NB4 (cell line): ENCODE results near the gene IL36B.

Source experiments
- DNase-seq: peaks from one replicate; pipeline ENCODE4 v3.0.0; 2010; ENCODE audit warnings: low read depth
- H3K4me3 ChIP-seq: one replicate; pipeline ENCODE4 v1.5.1; 2011; ENCODE audit warnings: mild to moderate bottlenecking, low read depth, low read length, moderate library complexity
- MYC ChIP-seq: IDR thresholded peaks from 2 replicates; pipeline ENCODE4 v1.6.1; 2011; ENCODE audit warnings: low read depth, low read length
- POLR2A ChIP-seq: IDR thresholded peaks from 2 replicates; pipeline ENCODE4 v1.6.1; 2011; ENCODE audit warnings: mild to moderate bottlenecking; ENCODE audit not compliant: insufficient read length; ENCODE audit errors: extremely low read depth
- TF ChIP-seq, protein P1 (sequence below): IDR thresholded peaks from 2 replicates; pipeline ENCODE4 v1.6.1; 2011; ENCODE audit warnings: low read depth, low read length
- TF ChIP-seq, protein P2 (sequence below): IDR thresholded peaks from one replicate; pipeline ENCODE4 v1.5.1; 2012; ENCODE audit warnings: low read depth, low read length

IL36B gene

DNA sequence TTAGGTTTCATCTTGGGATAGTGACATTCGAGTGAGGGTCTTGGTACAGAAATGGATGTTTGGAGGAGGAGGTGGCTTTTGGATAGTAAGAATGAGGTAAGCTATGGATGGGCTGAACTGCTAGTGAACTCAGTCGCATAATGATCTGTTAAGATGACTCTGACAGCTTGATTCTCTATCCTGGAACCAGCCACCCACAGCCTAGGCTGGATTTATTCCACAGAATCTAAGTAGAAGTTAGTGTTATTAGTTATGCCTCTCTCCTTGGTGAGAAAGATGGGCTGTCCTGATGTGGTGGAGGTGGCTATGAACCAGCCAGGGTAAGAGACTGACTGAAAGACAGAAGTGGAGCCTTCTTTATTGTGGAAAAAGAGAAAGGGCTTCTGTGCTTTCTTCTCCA, 25.0 kb downstream of the IL36B start:
- TF ChIP-seq POLR2A (no peak), MYC (no peak)
- TF ChIP-seq, protein P1, sequence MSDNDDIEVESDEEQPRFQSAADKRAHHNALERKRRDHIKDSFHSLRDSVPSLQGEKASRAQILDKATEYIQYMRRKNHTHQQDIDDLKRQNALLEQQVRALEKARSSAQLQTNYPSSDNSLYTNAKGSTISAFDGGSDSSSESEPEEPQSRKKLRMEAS: no peak
- TF ChIP-seq, protein P2, sequence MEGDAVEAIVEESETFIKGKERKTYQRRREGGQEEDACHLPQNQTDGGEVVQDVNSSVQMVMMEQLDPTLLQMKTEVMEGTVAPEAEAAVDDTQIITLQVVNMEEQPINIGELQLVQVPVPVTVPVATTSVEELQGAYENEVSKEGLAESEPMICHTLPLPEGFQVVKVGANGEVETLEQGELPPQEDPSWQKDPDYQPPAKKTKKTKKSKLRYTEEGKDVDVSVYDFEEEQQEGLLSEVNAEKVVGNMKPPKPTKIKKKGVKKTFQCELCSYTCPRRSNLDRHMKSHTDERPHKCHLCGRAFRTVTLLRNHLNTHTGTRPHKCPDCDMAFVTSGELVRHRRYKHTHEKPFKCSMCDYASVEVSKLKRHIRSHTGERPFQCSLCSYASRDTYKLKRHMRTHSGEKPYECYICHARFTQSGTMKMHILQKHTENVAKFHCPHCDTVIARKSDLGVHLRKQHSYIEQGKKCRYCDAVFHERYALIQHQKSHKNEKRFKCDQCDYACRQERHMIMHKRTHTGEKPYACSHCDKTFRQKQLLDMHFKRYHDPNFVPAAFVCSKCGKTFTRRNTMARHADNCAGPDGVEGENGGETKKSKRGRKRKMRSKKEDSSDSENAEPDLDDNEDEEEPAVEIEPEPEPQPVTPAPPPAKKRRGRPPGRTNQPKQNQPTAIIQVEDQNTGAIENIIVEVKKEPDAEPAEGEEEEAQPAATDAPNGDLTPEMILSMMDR: no peak
- no peak for DNase-seq
- H3K4me3 ChIP-seq: no peak overlapping the region

DNA sequence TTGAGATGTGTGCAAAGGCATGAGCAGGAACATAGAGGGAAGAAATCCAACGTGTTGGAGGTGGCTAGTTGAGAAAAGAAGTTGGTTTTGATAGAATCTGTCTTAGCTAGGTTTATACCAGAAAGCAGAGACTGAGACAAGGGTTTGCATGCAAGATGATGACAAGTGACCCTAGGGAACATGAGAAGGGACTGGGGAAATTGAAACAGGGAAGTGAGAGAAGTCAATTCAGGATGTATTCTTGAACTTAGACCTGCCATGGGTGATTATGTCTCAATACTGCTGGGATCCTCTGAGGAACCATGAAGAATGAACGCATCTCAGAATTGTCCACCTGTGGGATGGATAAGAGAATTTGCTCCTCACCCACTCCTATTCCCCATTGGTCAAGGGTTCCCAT, 26.9 kb downstream of the IL36B start:
- no peak overlapping the region for H3K4me3 ChIP-seq
- TF ChIP-seq POLR2A (no peak), MYC (no peak)
- TF ChIP-seq, protein P1: no peak
- TF ChIP-seq, protein P2: no peak
- peak; percentile 40 for DNase-seq

DNA sequence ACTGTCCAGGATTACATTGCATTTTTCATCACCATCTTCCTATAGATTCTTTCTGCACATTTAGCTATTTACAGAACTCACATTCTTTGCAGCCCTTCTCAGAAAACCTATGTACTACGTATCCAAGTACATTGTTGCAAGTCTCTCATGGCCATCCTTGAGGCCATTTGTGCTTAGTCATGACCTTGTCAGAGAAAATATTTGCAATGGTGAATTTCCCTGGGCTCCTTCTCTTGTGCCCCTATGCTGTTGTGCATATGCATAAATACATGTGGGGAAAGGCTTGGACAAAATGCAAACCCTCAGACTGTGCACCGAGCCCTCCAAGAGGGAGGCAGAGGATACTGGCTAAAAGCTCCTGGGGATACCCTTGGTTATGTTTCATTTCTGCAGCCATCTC, 27.9 kb downstream of the IL36B start:
- no peak overlapping the region for H3K4me3 ChIP-seq
- TF ChIP-seq MYC (no peak), POLR2A (no peak)
- TF ChIP-seq, protein P2: no peak
- TF ChIP-seq, protein P1: no peak
- no peak for DNase-seq

DNA sequence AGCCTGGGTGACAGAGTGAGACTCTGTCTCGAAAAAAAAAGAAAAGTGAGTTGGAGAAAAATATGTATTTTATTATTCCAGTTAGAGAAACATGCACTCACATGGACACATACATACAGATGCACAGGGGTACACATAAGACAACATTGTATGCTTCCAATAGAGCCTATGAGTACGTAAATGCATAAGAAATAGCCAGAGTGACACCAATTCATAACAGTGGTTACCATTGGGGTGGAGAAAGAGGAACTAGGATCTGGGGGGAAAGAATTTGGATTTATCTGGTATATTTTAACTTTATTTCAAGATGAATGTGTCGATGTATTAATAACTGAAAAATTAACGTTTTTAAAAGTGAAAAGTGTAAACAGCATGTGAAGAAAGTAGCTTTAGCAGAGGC, 31.4 kb downstream of the IL36B start:
- DNase-seq: no peak
- TF ChIP-seq MYC (no peak), POLR2A (no peak)
- TF ChIP-seq, protein P1: no peak
- TF ChIP-seq, protein P2: no peak

DNA sequence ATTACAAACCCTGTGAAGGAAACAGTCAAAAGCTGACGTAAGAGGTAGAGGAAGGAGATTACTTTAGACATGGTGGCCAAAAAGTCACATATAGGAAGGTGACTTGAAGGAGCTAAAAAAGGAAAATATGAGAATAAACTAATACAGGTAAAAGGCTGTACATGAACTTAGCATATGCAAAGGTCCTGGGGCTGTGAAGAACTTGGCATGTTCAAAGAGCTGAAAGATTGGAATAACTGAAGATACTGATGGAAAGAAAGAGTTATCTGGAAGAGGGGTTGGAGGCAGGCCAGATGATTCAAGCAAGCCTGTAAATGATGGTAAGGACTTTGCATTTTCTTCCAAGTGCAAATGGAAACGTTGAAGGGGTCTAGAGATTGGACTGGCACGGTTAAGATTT, 34.2 kb downstream of the IL36B start:
- no peak for TF ChIP-seq POLR2A
- TF ChIP-seq, protein P1: no peak
- no peak for DNase-seq
- H3K4me3 ChIP-seq: no peak overlapping the region

More for the DNA sequence above, 31.4 kb downstream of the IL36B start:
- no peak overlapping the region for H3K4me3 ChIP-seq

DNA sequence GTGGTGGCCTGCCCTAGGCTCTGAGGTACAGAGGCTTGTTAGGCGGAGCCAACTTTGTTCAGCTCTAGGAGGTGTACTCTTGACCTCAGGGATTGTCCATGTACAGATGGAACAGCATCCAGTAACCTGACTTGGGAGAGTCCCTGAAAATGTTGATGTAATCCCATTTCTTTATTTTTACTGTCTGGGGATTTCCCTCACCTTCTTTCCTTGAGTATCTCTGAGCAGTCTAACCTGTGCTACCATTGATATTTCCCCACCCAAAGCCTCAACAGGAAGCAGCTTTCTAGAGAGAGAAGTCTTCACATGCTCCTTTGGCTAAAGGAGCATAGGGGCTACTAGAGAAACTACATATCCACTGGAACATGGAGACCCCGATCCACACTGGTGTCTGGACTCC, 37.0 kb downstream of the IL36B start:
- TF ChIP-seq POLR2A (no peak), MYC (no peak)
- TF ChIP-seq, protein P1: no peak
- TF ChIP-seq, protein P2: no peak
- DNase-seq: no peak
- H3K4me3 ChIP-seq: no peak overlapping the region
